Effector CD8-positive, alpha-beta T cell (primary cell): Measurements from ENCODE around the gene AASS.
"Not testable (repeated sequence)": the region's sequence is repeated elsewhere in the genome, so short reads cannot be mapped to it uniquely, and the experiment has no call there.

Source experiments
- DNase-seq: peaks from one replicate; lab custom pipeline; 2025; lab: John Stamatoyannopoulos, UW
- total RNA-seq, 4 experiments: gene quantifications; one replicate each; lab custom pipeline; 2026; lab: John Stamatoyannopoulos, UW

Gene AASS
- 3.2 to 45.3 (median 27.5) reads per million in 4 experiments for total RNA-seq

DNA sequence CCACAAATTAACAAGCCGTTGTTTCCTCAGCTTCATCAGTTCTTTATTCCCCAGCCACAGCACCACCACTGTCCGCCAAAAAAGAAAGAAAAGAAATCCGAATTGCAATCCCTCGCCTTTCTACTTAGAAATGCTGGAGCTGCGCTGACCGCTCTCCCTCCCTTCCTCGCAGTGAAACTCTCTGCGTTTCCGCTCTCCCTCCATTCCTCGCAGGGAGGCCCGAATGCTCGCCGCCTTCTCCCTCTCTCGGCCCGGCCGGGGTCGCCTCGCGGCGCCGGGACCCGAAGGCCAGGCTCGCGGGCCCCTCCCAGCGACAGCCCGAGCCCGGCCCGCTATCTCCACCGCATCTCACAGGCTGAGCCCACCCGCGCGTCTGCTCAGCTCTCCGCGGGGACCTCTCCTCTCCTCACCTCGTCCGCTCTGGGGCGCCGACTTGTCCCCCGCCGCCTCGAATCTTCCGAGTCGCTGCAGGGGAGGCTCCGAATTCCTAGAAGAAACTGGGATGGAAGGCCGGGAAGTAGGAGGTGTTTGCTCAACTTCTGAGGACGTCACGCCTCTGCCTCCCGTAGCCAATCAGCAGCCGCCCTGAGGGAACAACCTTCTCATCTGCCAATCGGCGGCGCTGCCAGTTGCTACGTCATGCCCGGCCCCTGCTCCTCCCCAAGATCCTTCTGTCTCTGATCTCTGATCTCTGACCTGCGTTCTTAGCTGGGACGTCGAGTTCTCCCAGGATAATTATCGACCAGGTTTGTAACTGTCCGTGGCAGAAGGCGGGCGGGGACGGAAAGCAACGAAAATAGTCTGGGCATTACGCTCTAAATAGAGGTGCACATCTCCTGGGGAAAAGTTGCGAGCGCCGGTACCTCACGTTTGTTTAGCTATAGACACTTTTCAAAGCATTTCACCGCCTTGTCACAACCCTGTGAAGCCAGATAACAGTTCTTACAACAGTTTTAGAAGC lies at the start of gene AASS:
Gene AASS (minus strand): TSS at position 499 of the 961 bp plus-strand sequence. CDS start 10,523 bp downstream, outside the sequence.
- peak; percentile 62 for DNase-seq

DNA sequence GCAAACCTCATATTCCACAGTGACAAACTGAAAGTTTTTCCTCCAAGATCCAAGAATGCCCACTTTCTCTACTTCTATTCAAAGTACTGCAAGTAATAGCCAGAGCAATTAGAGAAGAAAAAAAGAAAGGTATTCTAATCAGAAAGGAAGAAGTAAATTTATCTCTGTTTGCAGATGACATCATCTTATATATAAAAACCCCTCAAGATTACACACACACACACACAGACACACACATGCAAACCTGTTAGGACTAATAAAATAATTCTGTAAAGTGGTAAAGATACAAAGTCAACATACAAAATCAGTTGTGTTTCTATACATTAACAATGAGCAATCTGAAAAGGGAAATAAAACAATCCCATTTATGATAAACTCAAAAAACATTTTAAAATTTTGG lies 44.7 kb upstream of the AASS start:
- DNase-seq: no peak

DNA sequence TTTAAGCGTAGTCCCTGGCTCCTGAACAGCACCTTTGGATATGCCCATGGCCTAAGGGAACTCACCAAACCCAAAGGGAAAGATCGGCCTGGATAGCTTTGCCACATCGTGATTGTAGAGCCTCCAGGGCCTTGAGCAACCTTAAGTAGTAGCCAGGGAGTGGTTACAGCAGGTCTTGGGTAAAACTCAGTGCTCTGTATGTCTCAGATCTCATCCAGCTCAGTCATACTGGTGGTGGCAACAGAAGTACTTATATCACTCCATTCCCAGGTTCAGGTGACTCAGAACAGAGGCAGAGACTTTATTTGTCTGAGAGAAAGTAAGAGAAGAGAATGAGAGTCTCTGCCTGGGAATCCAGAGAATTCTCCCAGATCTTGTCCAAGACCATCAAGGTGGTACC lies 39.1 kb upstream of the AASS start:
- no peak for DNase-seq

DNA sequence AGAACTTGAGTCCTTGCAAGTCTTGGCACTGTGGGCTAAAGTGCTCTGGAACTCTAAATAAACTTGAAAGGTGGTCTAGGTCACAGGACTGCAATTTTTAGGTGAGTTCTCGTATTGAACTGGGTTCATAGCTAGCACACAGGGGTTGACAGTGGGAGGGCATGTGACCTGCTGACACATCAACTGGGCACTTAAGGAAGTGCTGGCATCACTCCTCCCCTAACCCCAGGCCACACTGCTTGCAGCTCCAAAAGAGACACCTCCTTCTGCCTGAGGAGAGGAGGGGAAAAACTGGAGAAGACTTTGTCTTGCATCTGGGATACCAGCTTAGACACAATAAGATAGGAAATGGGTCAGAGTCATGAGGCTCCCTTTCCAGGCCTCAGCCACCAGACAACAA lies 38.0 kb upstream of the AASS start:
- no peak for DNase-seq

DNA sequence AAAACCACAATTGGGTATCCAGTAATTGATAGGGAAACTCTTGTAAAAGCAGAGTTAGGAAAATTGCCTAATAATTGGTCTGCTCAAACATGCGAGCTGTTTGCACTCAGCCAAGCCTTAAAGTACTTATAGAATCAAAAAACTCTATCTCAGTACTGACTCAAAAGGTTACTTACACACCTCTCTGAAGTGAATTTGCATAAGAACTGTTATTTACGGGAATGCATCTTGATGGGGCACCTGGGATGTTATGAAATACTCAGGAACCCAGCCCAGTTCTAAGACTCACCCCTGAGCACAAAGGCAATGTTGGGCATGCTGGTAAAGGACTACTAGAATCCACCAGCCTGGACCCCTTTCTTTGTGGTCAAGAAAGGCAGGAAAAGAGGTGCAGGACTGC lies 28.1 kb upstream of the AASS start:
- not testable (repeated sequence) for DNase-seq

DNA sequence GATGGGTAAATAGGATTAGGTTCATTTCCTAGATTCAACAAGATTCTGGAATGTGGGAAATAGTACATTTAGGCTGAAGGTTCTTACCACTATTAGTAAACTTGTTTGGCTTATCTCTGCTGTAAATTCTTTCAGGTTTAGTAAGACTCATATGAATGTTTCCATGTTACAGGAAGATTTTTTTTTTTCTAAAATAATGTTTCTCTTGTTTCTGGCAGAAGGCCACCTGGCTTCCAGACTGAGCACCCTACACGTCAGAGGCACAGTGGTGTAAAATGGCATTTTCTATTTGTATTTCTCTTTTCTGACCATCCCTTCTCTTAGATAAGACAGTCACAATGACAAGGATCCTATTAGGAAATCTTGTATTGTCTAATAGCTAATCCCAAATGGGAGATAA lies 22.7 kb upstream of the AASS start:
- no peak for DNase-seq

DNA sequence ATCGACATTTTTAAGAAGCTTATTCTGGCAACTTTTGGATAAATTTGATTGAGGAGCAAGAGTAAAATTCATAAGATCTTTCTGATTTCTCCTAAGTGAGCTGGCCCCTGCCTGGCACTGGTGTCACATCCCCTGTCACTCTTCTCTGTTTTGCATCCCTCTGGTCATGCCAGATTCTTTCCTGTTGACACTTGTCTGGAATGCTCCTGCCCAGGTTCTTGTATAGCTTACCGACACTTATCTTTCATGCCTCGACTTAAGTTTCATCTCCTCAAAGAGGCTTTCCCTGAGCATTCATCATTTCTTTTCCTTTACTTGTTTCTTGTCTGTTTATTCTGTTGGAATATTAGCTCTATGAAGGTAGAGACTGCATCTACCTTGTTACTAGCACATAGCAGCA lies 22.2 kb upstream of the AASS start:
- DNase-seq: no peak

DNA sequence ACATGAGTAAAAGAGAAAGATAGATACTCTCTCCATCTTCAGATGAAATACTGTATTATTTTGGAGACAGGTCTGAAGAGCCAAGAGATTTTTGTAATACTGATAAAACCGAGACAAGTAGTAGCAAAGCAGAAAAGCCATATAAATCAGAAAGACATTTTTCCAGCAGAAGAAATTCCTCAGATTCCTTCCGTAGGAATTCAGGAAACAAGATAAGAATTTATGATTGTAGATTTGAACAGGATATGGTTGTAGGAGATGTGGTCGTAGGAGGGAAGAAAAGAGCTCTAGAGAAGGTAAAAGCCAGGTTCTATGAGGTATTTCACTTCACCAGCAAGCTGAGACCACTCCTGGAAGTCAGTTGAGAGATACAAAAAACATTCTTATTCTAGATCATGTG lies 17.6 kb upstream of the AASS start:
- no peak for DNase-seq

DNA sequence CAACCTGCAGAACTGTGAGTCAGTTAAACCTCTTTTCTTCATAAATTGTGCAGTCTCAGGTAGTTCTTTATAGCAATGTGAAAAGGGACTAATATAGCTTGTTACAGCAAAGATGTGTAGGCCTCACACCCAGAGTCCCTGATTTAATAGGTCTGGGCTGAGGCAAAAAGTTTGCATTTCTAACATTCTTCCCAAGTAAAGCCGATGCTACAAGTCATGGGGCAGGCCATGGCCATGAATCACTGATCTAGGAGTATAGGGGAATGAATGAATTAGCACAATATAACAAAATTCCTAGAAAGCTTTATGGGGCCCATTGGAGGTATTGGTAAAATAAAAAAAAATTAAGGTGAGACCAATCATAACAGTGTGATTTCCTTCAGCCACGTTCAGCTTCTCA lies 11.5 kb upstream of the AASS start:
- no peak for DNase-seq

DNA sequence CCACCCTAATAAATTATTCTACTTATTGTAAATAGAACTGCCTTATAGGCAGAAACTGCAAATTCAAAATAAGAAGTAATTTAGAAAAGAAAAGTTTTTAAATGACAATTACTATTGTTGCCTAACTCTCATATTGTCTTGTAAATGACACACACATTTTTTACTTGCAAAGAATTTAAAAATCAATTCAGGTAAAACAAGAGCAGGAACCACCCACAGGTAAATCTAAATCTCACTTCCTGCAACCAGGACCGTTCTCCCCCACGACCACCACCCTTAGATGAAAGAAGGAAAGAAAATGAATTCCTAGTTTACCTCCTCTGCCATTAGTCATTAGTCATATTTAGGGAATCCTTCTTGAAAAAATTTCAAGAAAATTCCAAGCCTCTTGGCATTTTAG lies 4.8 kb upstream of the AASS start:
- DNase-seq: no peak

DNA sequence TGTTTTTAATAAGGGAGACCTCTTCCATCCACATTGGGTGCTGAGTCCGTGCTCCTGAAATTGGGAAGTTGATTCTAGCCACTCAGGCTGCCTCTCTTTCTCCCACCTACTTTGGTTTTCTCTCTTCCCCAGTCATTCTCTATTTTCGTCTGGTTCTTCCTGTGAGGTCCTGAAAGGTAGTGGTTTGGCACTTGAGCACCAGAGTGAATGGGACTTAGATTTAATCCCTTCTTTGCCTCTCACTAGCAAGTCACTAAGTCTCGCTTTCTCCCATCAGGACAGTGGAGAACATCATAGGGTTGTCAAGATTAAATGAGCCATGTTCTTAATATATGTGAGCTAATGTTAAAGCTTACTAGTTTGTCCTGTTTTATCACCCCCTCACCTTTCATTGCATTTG lies 4.0 kb upstream of the AASS start:
- DNase-seq: no peak

DNA sequence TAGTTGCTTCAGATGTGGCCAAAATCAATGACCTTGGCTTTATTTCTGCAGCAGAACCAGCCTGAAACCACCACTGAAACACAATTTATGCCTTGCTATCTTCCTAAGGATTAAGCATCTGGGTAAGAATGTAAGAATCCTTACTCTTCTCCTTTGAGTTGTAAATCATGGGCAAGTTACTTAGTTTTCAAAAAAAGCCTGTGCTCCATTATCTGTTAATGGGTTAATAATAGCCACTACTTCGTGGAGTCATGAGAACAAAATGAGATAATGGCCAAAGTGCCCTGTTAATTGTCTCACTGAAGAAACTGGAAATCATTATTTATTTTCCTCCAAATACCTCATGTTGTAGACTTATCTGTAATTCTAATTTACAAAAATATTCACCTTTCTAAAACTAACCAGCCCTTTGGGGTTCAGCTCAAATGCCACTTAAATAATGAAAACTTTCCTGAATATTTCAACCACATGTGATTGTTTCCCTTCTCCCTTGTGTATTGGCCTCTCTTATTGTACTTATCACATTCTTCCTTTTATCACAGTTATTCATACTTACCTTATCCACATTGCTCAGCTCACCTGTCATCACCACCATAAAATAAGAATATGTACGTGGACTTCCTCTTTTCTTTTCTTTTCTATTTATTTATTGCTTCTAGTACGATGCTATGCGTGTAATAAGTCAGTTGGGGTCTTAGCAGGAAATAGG lies 2.0 kb upstream of the AASS start:
- DNase-seq: no peak

DNA sequence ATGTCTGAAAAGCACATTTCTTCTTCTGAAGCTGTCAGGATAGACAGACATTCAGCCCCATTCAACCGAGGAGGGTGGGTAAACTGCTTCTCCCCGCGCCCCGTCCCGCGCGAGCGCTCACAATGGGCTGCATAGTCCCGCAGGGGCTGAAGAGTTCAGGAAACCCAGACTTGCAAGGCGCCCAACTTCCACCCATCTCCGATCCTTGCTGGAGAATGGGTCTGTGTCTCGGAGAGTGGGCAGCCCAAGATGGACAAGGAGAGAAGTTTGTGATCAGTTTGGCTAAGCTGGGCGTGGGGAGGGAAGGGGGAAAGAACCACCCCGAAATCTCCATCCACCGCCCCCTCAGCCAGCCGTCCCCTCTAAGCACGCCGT lies 686 bp downstream of the AASS start:
- DNase-seq: no peak

DNA sequence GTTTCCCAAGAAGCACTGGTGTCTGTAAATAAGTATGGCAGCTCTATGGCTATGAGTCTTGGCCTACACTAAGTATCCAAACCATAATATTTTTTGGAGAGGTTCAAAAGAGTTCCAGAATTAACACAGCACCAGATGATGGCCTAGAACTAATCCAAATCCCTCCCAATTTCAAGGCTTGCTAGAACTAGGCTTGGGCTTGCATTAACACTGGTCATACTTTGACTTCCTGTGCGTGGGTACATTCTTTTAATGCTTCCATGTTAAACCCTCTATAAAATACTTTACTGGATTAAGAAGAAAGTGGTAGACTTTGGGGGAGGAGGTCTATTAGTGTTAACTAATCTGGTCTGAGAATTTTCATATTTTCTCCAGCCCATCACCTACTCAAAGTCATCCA lies 3.1 kb downstream of the AASS start:
- no peak for DNase-seq

DNA sequence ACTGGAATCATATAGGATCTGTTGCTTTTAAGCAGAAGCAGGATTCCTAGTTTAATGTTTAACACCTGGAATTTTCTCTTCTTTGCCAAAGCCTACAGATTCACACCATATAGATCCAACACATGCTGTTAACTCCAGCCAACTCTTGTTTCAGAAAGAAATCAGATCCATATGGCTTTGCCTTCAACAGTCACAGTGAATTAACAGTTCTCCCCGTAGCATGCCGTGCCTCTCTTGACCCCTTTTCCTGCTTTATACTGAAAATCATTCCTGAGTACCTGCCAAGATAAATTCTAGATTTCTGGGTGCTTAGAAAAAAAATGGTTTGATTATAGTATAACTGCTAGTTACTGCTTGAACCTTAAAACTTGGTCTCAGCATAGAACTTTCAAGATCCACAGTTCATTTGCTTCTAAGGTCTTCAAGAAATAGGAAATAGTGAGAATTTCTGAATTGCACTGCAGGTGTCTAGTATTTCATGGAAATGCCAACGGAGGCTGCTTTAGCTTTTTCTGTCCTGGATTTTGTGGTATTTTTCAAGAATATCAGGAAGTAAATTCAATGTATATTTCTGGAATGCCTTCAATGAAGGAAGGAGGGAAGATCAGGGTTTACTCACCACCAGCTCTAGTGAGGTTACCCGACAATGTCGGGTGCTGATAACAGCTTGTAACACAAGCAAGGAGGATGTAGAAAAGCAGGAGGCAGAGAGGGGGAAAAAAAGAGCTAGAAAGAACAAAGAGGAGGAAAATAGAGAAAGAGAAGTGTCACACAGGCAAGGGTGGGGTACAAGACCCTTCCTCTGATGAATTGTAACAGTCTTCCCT lies 6.6 kb downstream of the AASS start:
- no peak for DNase-seq

DNA sequence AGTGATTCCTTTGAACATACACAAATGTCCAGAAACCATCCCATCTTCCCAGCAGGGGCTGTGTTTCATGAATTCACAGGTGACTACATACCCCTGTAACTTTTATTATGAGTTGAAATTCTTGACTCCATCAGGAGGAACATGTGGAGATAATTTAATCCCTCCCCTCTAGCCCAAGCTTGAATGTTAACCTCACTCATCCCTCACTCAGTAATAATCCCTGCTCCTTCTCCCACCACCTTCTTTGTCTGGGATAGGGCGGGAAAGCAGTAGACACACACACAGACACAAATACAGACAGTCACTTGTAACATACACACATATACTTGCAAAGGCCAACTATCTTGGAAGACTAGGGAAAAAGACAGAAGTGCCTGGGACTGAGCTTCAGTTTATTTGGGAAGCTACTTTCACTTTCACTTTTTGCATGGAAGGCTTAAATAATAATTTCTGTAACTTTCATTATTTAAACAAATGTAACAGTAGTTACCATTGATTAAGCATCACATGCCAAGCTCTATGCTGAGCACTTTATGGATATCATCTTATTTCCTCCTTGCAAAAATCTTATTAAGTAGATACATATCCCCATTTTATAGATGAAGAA lies 7.3 kb downstream of the AASS start:
- DNase-seq: no peak

DNA sequence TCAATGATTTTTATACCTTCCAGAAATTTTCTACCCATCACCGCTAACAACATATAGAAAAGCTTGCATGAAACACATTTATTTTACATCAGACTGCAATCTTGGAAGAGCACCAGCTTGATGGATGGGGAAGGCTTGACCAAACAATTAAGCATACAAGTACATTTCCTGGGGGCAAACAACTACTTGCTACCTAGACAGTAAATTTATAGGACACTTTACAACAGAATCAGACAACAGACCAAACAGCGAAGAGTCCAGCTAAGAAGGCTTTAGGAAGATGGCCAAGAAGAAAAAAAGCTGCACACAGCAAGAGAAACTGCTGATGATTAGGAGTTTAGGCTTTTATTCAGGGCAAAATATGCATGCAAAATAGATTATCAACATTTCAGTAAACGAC lies 8.0 kb downstream of the AASS start:
- no peak for DNase-seq

DNA sequence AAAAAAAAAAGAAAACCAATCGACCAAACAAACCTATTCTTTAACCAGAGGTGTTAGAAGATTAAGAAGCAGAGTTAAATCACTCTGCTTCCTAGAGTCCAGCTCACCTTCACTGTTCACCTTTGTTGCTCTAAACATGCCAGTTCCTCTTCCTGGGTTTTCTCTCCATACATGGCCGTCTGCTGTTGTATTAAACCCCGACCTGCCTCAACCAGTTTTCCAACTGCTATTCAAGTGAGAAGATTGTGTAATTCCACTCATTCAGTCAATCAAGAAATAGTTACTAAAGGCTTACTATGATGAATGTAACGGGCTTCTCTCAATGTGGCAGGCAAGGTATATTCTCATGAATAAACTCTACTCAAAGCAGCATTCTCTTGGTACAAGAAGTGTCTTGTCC lies 8.8 kb downstream of the AASS start:
- no peak for DNase-seq

DNA sequence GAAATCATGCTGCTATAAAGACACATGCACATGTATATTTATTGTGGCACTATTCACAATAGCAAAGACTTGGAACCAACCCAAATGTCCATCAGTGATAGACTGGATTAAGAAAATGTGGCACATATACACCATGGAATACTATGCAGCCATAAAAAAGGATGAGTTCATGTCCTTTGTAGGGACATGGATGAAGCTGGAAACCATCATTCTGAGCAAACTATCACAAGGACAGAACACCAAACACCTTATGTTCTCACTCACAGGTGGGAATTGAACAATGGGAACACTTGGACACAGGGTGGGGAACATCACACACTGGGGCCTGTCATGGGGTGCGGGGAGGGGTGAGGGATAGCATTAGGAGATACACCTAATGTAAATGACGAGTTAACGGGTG lies 9.3 kb downstream of the AASS start:
- DNase-seq: not testable (repeated sequence)

DNA sequence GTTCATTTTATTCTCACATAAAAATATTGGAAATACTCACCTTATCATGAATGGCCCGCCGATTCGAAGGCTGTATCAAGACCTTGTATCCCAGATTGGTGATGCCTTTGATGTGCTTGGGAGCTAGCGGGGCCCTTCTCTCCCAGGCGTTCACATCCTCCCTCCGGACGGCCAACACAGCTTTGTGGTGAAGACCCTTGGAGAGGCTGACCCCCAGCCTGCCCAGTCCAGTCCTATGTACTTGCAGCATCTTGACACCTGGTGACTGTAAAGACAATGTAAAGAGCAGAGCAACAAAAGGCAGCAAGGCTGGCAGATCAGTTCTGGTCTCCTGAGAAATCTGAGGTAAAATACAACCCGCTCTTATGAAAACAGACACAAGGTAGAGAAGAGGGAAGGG lies 10.6 kb downstream of the AASS start:
- no peak for DNase-seq

DNA sequence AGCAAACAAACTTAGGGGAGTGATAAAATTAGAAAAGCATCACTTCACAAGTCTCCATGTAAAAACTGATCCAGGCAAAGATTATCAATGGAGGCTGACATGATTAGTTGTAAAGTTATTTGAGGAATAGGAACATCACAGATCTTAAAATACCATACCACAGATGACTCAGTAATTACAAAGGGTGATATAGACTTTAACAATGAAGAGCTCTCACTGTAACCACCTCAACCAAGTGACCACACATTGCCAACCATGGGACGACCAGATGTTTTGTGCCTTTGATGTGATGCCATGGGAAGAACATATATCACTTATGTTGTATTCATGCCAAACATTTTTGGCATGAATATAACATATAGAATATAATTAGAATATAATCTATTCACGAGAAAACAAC lies 11.7 kb downstream of the AASS start:
- DNase-seq: no peak

DNA sequence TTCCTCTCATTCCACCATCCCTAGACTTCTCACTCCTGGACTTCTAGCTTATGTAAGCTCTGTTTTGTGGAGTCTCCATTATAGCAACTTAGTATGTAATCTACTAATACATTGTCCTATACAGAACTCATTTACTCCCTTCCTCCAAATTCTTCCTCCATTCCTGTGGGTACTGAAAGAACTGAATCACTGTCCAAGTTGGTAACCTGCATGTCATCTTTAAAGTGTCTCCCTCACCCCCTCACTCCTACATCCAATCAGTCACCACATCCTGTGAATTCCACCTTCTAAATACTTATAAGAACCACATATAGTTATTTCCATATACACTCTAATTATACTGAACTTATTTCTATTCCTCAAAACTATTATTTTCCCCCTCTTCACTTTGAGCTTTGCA lies 20.3 kb downstream of the AASS start:
- no peak for DNase-seq
